HG02798 (cell line): ENCODE results near the gene TMEM30B.
"Not testable (repeated sequence)": the region's sequence is repeated elsewhere in the genome, so short reads cannot be mapped to it uniquely, and the experiment has no call there.

ENCODE experiments used
- ATAC-seq: cut with Tn5 transposase; IDR thresholded peaks from one replicate; pipeline ENCODE4 v1.9.1; 2021; ENCODE audit warnings: mild to moderate bottlenecking; ENCODE audit not compliant: unreplicated experiment, poor library complexity

TMEM30B gene, protein sequence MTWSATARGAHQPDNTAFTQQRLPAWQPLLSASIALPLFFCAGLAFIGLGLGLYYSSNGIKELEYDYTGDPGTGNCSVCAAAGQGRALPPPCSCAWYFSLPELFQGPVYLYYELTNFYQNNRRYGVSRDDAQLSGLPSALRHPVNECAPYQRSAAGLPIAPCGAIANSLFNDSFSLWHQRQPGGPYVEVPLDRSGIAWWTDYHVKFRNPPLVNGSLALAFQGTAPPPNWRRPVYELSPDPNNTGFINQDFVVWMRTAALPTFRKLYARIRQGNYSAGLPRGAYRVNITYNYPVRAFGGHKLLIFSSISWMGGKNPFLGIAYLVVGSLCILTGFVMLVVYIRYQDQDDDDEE

GRCh38 chr14:61281186-61281947 is at the start of gene TMEM30B:
Gene TMEM30B, minus strand, starts transcription at chr14:61281338. Its CDS starts 191 bp downstream, at chr14:61281147.
- no peak for ATAC-seq

- no peak for ATAC-seq
These were observed 49.4 kb upstream of the TMEM30B start for GRCh38 chr14:61330511-61330910.

- ATAC-seq, result peak; percentile 63
These were observed 48.4 kb upstream of the TMEM30B start for GRCh38 chr14:61329478-61330051.

GRCh38 chr14:61328626-61329262 is 47.6 kb upstream of the TMEM30B start:
- ATAC-seq, result no peak

GRCh38 chr14:61326847-61327246 is 45.7 kb upstream of the TMEM30B start:
- no peak for ATAC-seq

DNA sequence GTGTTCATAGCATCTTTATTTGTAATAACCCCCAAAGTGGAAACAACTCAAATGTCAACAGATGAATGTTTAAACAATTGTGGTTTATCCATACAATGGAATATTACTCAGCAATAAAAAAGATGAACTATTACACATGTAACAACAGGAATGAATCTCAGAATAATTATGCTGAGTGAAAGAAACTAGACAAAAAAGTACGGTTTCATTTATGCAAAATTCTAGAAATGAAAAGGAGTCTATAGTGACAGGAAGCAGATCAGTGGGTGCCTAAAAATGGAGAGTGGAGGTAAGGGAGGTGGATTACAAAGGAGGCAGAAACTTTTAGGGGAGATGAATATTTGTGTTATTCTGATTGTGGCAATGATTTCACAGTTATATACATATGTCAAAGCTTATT is 45.0 kb upstream of the TMEM30B start:
- ATAC-seq, result no peak

DNA sequence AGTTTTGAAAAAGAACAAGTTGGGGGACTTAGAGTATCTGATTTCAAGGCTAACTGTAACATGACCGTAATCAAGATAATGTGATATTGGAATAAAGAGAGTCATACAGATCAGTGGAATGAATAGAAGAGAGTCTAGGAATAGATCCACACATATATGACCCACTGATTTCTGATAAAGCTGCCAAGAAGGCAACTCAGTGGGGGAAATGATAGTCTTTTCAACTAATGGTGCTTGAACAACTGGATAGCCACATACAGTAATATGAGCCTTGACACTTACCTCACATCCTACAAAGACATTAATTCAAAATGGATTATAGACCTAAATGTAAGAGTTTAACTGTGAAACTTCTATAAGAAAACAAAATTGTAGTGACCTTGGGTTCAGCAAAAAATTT is 44.0 kb upstream of the TMEM30B start:
- no peak for ATAC-seq

DNA sequence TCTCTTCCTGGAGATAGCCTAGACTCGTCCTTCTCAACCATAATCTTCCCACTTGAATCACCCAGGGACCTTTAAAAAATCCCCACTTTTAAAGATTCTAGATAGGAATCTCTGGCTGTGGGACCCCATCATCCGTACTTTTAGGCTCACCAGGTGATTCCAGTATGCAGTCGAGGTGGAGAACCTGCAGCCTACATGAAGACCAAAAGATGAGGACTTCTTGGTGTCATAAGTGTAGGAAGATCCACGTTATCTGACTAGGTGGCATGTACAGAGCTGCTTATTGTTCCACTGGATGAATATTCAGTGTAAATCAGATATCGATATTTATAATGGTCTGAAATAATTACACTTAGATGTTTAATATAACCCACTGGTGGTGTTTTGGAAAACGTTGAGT is 42.8 kb upstream of the TMEM30B start:
- no peak for ATAC-seq

DNA sequence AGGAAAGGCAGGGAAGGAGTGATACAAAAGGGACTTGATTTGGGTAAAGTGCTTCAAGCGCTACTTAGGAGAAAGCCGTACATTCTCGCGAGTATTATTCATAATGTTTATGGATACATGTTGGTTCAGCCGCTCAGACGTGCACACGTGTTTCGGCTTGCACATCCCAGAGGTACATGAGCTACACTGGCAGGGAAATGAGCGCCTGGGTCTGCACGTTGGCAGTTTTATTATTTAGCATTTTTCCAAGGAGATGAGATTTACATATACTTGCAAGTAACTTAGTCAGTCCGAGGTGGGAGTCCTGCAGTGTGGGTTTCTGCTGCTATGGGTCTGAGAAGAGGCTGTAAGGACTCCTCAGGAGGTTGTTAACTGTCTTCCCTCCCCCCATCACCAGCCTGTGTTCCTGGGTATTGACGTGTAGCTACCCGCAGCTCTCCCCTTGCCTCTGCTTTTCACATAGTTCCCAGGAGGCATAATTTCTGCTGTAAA is 41.7 kb upstream of the TMEM30B start:
- ATAC-seq, result no peak

- peak; percentile 12 for ATAC-seq
These were observed 41.1 kb upstream of the TMEM30B start for GRCh38 chr14:61322011-61322798.

GRCh38 chr14:61321385-61322010 is 40.4 kb upstream of the TMEM30B start, which contains the start of gene PRKCH:
Gene PRKCH, plus strand, starts transcription at chr14:61321579. Its CDS starts 523 bp downstream, at chr14:61322102.
- peak; percentile 79 for ATAC-seq

DNA sequence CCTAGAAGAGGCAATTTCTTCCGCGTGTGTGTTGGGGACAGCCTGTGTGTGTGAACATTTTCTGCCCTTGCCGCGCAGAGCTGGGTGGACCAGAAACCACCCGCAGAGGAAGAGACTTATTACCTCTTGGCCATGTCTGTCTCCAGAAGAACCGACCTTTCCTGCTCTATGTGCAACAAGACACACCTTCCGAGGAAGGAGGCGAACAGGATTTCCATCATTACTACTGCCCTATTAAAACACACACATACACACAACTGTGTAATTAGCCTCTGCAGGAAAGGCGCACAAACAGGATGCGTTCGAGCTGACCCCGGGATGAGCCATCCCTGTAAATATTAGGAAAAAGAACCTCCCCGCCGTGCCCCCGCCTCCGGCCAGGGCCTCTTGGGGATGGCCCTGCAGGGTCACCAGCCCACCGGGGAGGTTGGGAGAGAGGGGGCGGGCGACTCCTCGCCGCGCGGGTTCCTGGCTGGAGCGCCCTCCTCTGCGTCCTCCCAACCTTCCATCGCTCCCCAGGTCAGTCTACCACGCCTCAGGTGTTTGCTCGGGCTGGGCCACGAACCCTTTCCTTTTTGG is 39.8 kb upstream of the TMEM30B start:
- no peak for ATAC-seq

DNA sequence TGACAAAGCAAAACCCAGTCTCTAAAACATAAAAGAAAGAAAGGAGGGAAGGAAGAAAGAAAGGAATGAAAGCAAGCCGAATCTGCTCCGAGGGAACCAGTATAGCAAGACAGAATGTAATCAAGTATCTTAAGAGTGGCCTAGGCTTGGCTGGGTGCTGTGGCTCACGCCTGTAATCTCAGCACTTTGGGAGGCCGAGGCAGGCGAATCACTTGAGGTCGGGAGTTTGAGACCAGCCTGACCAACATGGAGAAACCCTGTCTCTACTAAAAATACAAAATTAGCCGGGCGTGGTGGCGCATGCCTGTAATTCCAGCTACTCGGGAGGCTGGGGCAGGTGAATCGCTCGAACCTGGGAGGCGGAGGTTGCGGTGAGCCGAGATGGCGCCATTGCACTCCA is 39.0 kb upstream of the TMEM30B start:
- ATAC-seq, result not testable (repeated sequence)

DNA sequence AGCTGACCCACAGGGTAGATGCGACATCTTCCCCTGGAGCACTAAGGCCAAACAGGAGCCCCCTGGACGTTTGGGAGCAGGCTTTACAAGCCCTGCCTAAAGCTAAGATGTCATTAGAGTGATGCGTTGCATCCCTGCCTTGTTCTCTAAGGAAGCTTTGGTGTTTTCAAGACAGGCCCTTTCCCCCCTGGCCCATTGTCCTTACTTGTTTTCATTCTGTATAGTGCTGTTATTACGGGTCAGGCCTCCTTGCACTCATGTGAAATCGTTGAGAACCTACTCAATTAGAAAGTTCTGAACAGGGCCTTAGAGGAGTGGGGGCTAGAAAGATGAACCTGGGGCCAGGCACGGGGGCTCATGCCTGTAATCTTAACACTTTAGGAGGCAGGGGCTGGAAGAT is 38.6 kb upstream of the TMEM30B start:
- no peak for ATAC-seq

DNA sequence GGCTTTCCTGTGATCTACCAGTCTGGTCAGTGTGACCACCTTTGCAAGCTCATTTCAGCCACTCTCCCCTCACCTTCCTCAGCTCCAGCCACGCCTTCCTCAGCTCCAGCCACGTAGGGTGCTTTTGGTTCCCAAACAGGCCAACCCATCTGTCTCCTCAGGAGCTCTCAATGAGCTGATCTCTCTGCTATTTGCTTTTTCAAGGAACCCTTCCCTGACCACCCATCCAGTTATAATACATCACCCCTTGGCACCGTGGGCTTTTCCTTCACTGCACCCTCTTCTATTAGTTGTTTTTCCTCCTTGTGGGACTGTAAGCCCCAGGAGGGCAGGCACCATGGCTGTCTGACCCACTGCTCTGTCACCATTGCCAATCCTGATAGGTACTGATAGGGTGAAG is 37.9 kb upstream of the TMEM30B start:
- no peak for ATAC-seq

DNA sequence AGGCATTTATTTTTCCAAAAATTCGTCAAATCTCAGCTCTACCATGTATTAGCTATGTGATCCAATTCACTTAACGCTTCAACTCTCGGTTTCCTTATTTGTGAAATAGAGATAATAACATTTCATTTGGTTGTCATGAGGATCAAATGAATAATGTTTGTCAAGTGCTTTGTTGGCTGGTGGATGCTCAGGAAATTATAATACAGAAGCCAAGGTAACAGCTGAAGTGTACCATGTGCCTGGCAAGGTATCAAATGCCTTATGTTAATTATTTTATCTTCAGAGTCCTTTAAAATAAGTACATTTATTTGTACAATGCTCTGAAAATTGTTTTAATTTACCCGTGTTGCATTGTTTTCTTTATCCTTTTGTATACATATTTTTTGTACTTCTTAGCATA is 34.2 kb upstream of the TMEM30B start:
- no peak for ATAC-seq

DNA sequence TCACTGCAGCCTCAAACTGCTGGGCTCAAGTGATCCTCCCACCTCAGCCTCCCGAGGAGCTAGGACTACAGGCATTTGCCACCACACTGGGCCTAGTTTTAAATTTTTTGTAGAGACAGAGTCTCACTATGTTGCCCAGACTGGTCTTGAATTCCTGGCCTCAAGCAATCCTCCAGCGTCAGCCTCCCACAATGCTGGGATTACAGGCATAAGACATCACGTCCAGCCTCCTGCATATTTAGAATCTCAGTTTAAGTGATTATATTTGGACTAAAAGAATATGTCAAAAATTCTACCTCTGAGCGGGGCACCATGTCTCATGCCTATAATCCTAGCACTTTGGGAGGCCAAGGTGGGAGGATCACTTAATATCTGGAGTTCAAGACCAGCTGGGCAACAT is 27.6 kb upstream of the TMEM30B start:
- not testable (repeated sequence) for ATAC-seq

- ATAC-seq, result no peak
These were observed 27.1 kb upstream of the TMEM30B start for GRCh38 chr14:61308198-61308597.

DNA sequence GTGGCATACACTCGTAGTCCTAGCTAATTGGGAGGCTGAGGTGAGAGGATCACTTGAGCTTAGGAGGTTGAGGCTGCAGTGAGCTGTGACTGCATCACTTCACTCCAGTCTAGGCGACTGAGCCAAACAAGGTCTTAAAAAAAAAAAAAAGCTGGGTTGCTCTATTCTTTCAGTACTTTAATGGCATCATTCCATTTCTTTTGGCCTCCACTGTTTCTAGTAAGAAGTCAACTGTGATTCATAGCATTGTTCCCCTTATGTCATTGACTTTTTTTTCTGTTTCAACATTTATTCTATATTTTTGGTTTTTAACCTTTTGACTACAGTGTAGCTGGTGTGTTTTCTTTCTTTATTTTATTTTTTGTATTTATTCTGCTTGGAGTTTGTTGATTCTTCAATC is 23.6 kb upstream of the TMEM30B start:
- no peak for ATAC-seq
